ENCODE results near the gene DNTT.

DNTT gene

GRCh38 chr10:96344178-96344577 is 39.9 kb downstream of the DNTT start:
- DNase-seq (ENCODE audit: low read depth) = no peak

GRCh38 chr10:96345222-96345621 is 41.0 kb downstream of the DNTT start:
- DNase-seq (ENCODE audit: low read depth) = no peak

GRCh38 chr10:96346295-96346694 is 42.1 kb downstream of the DNTT start:
- no peak for DNase-seq (ENCODE audit: low read depth)

- no peak for DNase-seq (ENCODE audit: low read depth)
These were observed 47.8 kb downstream of the DNTT start for GRCh38 chr10:96352027-96352426.

GRCh38 chr10:96352582-96352981 is 48.3 kb downstream of the DNTT start:
- DNase-seq (ENCODE audit: low read depth) = no peak

GRCh38 chr10:96357038-96357620 is 52.9 kb downstream of the DNTT start:
- no peak for DNase-seq (ENCODE audit: low read depth)

GRCh38 chr10:96358851-96359540 is 54.8 kb downstream of the DNTT start, which contains the start of gene OPALIN:
TSS of gene OPALIN (minus strand) at chr10:96359002. CDS start at chr10:96358896, 106 bp downstream.
- no peak for DNase-seq (ENCODE audit: low read depth)

GRCh38 chr10:96359616-96360015 is 55.4 kb downstream of the DNTT start:
- no peak for DNase-seq (ENCODE audit: low read depth)

GRCh38 chr10:96360331-96360730 is 56.1 kb downstream of the DNTT start:
- no peak for DNase-seq (ENCODE audit: low read depth)

GRCh38 chr10:96360766-96361165 is 56.5 kb downstream of the DNTT start:
- no peak for DNase-seq (ENCODE audit: low read depth)

- DNase-seq (ENCODE audit: low read depth) = no peak
These were observed 61.3 kb downstream of the DNTT start for GRCh38 chr10:96365571-96365970.

GRCh38 chr10:96366508-96366907 is 62.3 kb downstream of the DNTT start:
- no peak for DNase-seq (ENCODE audit: low read depth)

- DNase-seq (ENCODE audit: low read depth) = no peak
These were observed 63.2 kb downstream of the DNTT start for GRCh38 chr10:96367470-96367869.

- DNase-seq (ENCODE audit: low read depth) = no peak
These were observed 64.7 kb downstream of the DNTT start for GRCh38 chr10:96368971-96369370.

- DNase-seq (ENCODE audit: low read depth) = no peak
These were observed 65.8 kb downstream of the DNTT start for GRCh38 chr10:96369890-96370583.

GRCh38 chr10:96370584-96371157 is 66.4 kb downstream of the DNTT start:
- DNase-seq (ENCODE audit: low read depth) = peak; percentile 12

- no peak for DNase-seq (ENCODE audit: low read depth)
These were observed 67.1 kb downstream of the DNTT start for GRCh38 chr10:96371356-96371755.

- DNase-seq (ENCODE audit: low read depth) = no peak
These were observed 69.8 kb downstream of the DNTT start for GRCh38 chr10:96374004-96374403.

- no peak for DNase-seq (ENCODE audit: low read depth)
These were observed 70.4 kb downstream of the DNTT start for GRCh38 chr10:96374639-96374984.

- DNase-seq (ENCODE audit: low read depth) = peak; percentile 77
These were observed 71.0 kb downstream of the DNTT start for GRCh38 chr10:96374985-96375830.

- no peak for DNase-seq (ENCODE audit: low read depth)
These were observed 72.2 kb downstream of the DNTT start for GRCh38 chr10:96376483-96376882.

- DNase-seq (ENCODE audit: low read depth) = no peak
These were observed 73.6 kb downstream of the DNTT start for GRCh38 chr10:96377816-96378294.

All from CMK (cell line).